Ramos (cell line): Measurements from ENCODE around the gene ZBED2.
"Not testable (repeated sequence)": the region's sequence is repeated elsewhere in the genome, so short reads cannot be mapped to it uniquely, and the experiment has no call there.

Source experiments
- in situ Hi-C: fragments of 300-500 bp; cut with MboI; formaldehyde crosslinking; loops from one replicate; pipeline ENCODE4 v1.14.3; 2022; ENCODE audit warnings: low sequenced_read_pairs; ENCODE audit not compliant: unreplicated experiment

ZBED2 gene

GRCh38 chr3:111577798-111578685, 17.1 kb downstream of the ZBED2 start:
- in situ Hi-C loops, result no loop called here

DNA sequence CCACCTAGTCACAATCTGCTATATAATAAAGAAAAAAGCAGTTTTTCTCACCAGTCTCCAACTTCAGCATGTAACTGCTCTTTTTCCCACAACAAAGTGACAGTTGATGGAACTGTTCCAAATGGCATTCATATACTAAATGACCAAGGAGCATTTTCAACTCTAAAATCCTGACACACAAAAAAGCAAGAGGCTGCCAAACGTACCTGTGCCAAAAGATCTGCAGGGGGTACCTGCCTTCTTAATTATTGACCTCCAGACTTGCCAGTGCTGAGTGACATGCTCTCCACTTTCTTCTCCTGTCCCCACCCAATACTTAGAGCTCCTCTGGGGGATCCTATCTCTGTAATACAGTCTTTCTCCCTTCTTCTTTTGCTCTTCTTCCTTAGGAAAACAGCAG, 18.0 kb downstream of the ZBED2 start:
- in situ Hi-C loops, result no loop called here

DNA sequence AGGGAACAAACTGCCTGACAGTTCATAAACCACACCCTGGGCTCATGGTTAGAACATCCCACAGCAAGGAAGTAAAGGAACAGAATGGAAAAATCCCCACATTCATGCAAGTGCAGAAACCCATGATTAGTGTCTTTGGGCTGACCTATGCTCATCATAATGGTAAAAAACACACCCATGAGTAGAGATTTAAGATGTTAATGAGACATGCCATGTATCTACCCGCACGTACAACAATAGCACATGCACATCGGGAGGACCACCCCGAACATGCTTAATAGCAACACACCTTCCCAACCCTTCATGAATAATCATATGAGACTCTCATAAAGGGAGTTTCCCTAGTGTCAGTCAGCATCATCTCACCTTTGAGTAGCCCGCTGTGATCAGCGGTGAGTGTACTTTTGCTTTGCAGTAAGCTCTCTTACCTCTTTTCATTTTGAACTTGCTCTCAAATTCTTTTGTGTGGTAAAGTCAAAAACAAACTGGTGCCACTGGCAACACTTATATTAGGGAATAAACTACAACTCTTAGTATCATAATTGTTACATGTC, 23.2 kb downstream of the ZBED2 start:
- in situ Hi-C loops, result no loop called here

DNA sequence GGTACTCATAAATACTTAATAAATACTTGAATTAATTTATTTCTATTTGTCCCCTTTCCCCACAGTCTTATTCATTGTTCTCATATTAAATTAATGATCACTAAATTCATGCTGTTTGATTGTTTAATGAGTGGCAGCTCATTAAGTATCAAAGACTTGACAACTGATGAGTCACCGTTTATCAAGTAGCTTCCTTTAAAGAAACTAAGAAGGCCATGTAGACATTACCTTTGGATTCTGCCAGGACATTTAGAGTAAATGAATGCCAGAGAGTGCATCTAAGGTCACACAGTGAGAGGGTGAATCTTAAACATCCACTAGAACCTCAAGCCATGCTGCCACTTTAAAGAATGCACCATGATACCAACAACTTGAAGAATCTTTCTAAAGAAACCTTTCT, 23.9 kb downstream of the ZBED2 start:
- in situ Hi-C loops, result no loop called here

DNA sequence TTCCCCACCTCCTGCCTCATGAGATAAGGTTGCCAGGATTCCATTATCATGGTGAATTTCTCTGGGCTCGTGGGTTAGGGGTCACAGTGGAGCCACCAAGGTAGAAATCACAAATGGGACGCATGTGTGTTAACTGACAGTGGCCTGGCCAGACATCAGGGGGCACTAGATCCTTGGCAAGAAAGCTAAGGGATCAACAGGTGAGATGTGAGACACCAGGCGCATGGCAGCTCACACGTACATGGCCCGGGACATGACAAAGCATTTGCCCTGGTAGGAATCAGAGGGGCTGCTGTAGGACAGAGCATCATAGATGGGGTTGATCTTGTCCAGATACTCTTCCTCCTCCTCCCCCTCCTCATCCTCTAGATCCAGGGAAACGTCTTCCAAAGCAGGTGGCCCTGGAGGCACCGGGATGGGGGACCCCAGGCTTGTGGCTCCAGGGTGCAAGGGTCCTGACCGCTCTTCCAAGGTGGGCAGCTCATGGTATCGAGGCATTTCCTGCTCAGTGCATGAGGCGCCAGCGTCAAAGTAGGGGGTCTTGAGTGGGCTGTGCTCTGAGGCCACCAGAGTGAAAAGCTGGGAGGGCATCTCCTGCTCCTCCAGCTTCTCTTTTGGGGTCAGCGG, 24.6 kb downstream of the ZBED2 start:
- in situ Hi-C loops, result no loop called here

DNA sequence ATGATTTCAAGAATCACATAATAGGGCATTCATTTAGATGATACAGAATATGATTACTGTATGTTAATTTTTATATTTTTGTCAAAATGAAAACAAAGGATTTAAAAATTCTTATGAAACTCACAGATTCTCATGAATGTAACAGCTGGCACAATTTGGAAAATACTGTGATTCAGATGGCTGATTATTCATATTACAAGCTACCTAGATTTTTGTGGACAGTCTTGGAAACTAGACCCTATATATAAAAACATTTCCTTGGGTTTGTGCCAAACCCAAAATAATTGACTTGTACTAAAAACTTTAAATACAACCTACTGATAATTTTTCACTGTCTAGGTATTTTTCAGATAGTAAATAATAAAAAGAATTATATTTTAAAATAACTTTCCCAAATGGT, 26.2 kb downstream of the ZBED2 start:
- in situ Hi-C loops, result no loop called here

GRCh38 chr3:111568355-111568754, 26.8 kb downstream of the ZBED2 start:
- in situ Hi-C loops, result no loop called here

DNA sequence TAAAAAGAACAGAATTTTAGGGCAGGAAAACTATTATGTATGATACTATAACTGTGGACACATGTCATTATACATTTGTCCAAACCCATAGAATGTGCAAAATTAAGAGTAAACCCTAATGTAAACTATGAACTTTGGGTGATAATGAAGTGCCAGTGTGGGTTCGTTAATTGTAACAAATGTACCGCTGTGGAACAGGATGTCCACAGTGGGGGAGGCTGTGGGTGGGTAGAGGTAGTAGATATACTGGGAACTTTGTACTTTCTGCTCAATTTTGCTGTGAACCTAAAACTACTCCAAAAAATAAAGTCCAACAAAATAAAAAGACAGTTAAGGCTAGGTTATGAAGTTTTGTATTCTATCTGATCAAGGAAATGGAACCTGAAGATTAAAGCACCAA, 28.3 kb downstream of the ZBED2 start:
- in situ Hi-C loops, result no loop called here

GRCh38 chr3:111561902-111562301, 33.2 kb downstream of the ZBED2 start:
- in situ Hi-C loops, result not testable (repeated sequence)

- in situ Hi-C loops, result no loop called here
Measured at GRCh38 chr3:111548756-111549155, 46.4 kb downstream of the ZBED2 start.

DNA sequence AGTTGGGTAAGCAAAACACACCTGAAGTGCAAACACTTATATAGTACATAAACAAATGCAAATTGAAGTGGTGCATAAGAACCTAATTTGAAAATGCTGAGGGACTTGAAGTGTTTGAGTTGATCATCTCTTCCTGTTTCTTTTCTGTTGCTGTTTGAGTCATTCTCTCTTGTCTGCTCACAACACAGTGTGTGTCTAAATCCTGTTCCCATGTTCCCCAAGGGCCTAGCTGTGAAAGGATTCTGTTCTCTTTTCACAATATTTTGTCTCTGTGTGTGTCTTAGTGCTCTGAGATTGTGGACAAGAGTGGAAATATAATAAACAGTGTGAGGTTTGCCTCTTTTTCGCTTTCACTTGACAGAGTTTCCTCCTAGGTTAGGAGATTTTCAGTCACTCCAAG, 47.1 kb downstream of the ZBED2 start:
- in situ Hi-C loops, result no loop called here

DNA sequence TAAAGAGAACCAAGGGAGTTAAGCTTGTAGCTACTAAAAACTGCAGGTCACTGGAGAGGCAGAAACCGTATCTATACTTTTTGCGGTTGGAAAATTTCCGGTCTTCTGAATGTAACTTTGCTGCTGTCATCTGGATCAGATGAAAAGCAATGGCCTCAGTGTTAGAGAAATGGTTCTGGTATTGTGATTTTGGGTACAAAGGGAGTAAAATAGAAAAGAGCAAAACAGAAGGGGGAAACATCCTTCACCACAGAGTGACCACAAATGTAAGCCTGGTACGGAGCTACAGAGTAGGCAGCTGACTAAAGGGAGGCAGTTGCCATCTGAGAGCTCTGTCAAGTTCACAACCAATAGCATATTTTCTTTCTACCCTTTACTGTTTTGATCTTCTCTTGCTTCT, 47.5 kb downstream of the ZBED2 start:
- in situ Hi-C loops, result no loop called here

- in situ Hi-C loops, result no loop called here
Measured at GRCh38 chr3:111545349-111545748, 49.8 kb downstream of the ZBED2 start.
